ENCODE results near the gene GABBR2.

GRCh38 chr9:98556511-98556910, 152.2 kb downstream of the GABBR2 start:
- TF ChIP-seq CTCF (IDR thresholded peaks at IDR 0.05) (no peak), POLR2A (IDR thresholded peaks at IDR 0.05) (no peak)
